Measurements from ENCODE around the gene CIAO3. TPM values are rescaled to one million over a fixed set of nuclear protein-coding genes. Genes with fewer than 3 reads are reported as not detected.
A peak's percentile ranks its signal among the peaks of the same experiment; 100 is the strongest.

Gene CIAO3
- total RNA-seq, 1 experiment from 2014 or later = 21.9 TPM

DNA sequence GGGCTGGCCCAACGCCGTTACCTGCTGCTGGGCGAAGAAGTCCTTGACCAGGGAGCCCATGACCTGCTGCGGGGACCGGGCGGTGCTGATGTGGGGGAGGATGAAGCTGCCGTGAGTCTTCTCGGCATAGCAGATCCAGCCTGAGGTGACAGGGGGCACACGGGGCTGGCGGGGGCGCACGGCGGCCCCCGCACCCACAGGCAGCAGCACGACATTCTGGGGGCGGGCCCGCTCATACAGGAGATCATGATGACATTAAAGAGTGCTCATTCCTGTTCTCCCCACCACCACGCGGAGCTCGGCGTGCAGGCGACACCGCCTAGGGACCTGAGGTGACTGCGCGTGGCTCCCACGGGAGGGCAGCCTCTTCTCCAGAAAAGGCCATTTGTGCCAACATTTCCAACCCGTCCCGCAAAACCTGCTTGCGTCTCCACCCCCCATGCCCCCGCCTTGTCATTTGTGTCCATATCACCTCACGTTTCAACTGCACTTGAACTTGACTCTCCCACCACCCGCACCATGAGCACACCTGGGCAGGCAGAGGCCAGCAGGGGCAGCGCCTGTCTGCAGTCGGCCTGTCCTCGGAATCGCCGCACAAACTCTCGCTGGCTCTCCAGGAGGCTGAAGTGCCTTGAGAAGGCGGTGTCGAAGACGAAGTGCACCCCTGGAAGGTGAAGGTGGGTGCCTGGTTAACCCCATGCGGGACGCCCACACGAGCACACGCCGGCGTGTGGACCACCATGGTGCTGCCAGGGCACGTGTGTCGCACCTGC, 6.4 kb downstream of the CIAO3 start:
- H3K9me3 ChIP-seq (ENCODE audit: control insufficient read depth, low read depth, low read length) = no peaks in the 10 kb centered on the region
- H3K27ac ChIP-seq (ENCODE audit: insufficient read length, low read depth, low read length) = no peak overlapping the region
- H2BK20ac ChIP-seq (ENCODE audit: low read depth, low read length, poor library complexity, severe bottlenecking) = no peak overlapping the region
- no peaks in the 10 kb centered on the region for H3K9me3 Mint-ChIP-seq
- no peak overlapping the region for H3K56ac ChIP-seq (ENCODE audit: insufficient read length, low read depth, low read length)
- H3K23me2 ChIP-seq (ENCODE audit: insufficient read length, low read depth, low read length, poor library complexity, severe bottlenecking) = no peaks in the 10 kb centered on the region
- no peaks in the 10 kb centered on the region for H3K4me1 ChIP-seq (ENCODE audit: insufficient read depth, low read length)
- no peak overlapping the region for H3T11ph ChIP-seq (ENCODE audit: low read length)
- no peak overlapping the region for H2BK5ac ChIP-seq (ENCODE audit: insufficient read length, low read length)
- no peak overlapping the region for H2BK12ac ChIP-seq (ENCODE audit: insufficient read length, low read depth, low read length)
- H2BK15ac ChIP-seq (ENCODE audit: low read depth, low read length) = no peak overlapping the region
- no peak overlapping the region for H3K23ac ChIP-seq (ENCODE audit: insufficient read length, low read depth, low read length)
- H3K36me3 Mint-ChIP-seq (ENCODE audit: insufficient read depth in 1 of 3, low read depth in 3 of 3) = peaks cover 5 to 36% (median 28%) of the 10 kb centered on the region in 3 experiments; a peak in 6 of 7 replicates
- H3K4me2 ChIP-seq (ENCODE audit: insufficient read depth, insufficient read length, low read length) = no peak overlapping the region
- no peak overlapping the region for H2BK120ac ChIP-seq (ENCODE audit: low read depth, low read length, poor library complexity, severe bottlenecking)
- H4K8ac ChIP-seq (replicated peaks; ENCODE audit: insufficient read length, low read depth, low read length) = no peak overlapping the region
- no CpG with 5 or more reads among the region's 49 CpGs for WGBS (ENCODE audit: extremely low coverage, insufficient read length, low lambda C conversion rate)
- H2AK5ac ChIP-seq (ENCODE audit: insufficient read length, low read length) = no peak overlapping the region
- no peak overlapping the region; a peak in 1 of 5 replicates for H3K4me3 Mint-ChIP-seq
- H3K18ac ChIP-seq (ENCODE audit: insufficient read length, low read depth, low read length) = no peak overlapping the region
- no peak overlapping the region for H3K9ac ChIP-seq (ENCODE audit: extremely low read depth, insufficient read length, low read length)
- H3K27ac Mint-ChIP-seq = no peak overlapping the region
- no peak overlapping the region for H4K91ac ChIP-seq (ENCODE audit: insufficient read length, low read depth, low read length)
- DNase-seq = peak; percentile 27
- peaks cover 4 to 9% of the 10 kb centered on the region in 2 experiments for H3K4me1 Mint-ChIP-seq
- no peaks in the 10 kb centered on the region for H3K27me3 Mint-ChIP-seq (ENCODE audit: low read depth)
- no peak overlapping the region for H3K14ac ChIP-seq (ENCODE audit: insufficient read depth, low read length)
- H4K5ac ChIP-seq (ENCODE audit: insufficient read length, low read depth, low read length) = no peak overlapping the region
- H3K79me2 ChIP-seq (ENCODE audit: insufficient read depth, low read length) = no peaks in the 10 kb centered on the region
- H2AFZ ChIP-seq (ENCODE audit: low read length) = no peak overlapping the region
- H3K79me1 ChIP-seq (ENCODE audit: insufficient read depth, low read depth, low read length, poor library complexity, severe bottlenecking) = no peaks in the 10 kb centered on the region
- H3K27me3 ChIP-seq (ENCODE audit: insufficient read depth, low read length) = no peaks in the 10 kb centered on the region
- no peaks in the 10 kb centered on the region for H4K20me1 ChIP-seq (ENCODE audit: control insufficient read depth, insufficient read depth, insufficient read length)
- H3K4ac ChIP-seq (ENCODE audit: low read depth, low read length) = no peak overlapping the region
- TF ChIP-seq, protein P1, sequence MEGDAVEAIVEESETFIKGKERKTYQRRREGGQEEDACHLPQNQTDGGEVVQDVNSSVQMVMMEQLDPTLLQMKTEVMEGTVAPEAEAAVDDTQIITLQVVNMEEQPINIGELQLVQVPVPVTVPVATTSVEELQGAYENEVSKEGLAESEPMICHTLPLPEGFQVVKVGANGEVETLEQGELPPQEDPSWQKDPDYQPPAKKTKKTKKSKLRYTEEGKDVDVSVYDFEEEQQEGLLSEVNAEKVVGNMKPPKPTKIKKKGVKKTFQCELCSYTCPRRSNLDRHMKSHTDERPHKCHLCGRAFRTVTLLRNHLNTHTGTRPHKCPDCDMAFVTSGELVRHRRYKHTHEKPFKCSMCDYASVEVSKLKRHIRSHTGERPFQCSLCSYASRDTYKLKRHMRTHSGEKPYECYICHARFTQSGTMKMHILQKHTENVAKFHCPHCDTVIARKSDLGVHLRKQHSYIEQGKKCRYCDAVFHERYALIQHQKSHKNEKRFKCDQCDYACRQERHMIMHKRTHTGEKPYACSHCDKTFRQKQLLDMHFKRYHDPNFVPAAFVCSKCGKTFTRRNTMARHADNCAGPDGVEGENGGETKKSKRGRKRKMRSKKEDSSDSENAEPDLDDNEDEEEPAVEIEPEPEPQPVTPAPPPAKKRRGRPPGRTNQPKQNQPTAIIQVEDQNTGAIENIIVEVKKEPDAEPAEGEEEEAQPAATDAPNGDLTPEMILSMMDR (conservative IDR thresholded peaks at IDR 0.05) = no peak

Measured in H9 (cell line).